Lower lobe of right lung (tissue), 2 donors: ENCODE data around the gene GJA3. TPM values are rescaled to one million over a fixed set of nuclear protein-coding genes. Genes with fewer than 3 reads are reported as not detected.

Source experiments
- ATAC-seq, 2 donors: fragments of 200-7000 bp; cut with Tn5 transposase; one replicate each; pipeline ENCODE4 v1.9.1; 2020 to 2022; ENCODE audit warnings: mild to moderate bottlenecking in 2 of 2, moderate library complexity in 2 of 2
- DNase-seq: peaks from one replicate; pipeline ENCODE4 v3.0.0-alpha.2; 2020
- H3K27ac ChIP-seq: fragments of 200-600 bp; one replicate; pipeline ENCODE4 v1.8.0; 2022
- H3K27me3 ChIP-seq: fragments of 200-600 bp; one replicate; pipeline ENCODE4 v1.8.0; 2022; ENCODE audit warnings: low read depth
- H3K36me3 ChIP-seq: fragments of 200-600 bp; one replicate; pipeline ENCODE4 v1.8.0; 2022; ENCODE audit warnings: mild to moderate bottlenecking
- H3K4me1 ChIP-seq: fragments of 200-600 bp; one replicate; pipeline ENCODE4 v1.8.0; 2022
- H3K4me3 ChIP-seq: fragments of 200-600 bp; one replicate; pipeline ENCODE4 v1.8.0; 2022; ENCODE audit warnings: mild to moderate bottlenecking
- H3K9me3 ChIP-seq: fragments of 200-600 bp; one replicate; pipeline ENCODE4 v1.8.0; 2022
- intact Hi-C: fragments of 100-400 bp; cut with DNase I; formaldehyde crosslinking; loops from one replicate; pipeline ENCODE4 v1.11.0; 2022
- total RNA-seq: library from RNA; stranded (reverse); fragmentation: NEBNext Ultra II Directional; extraction: Animal tissue kit (Norgen Biotek cat#: 25700); gene quantifications from one replicate; pipeline ENCODE4 v1.2.1, GENCODE V29; 2021
- TF ChIP-seq, protein P1 (sequence below): fragments of 200-600 bp; IDR thresholded peaks from one replicate; pipeline ENCODE4 v1.8.0; 2022; ENCODE audit warnings: antibody characterized with exemption, mild to moderate bottlenecking
- donor health status: DM: no; HTN: yes; CAD: no; lungs with severe emphysema.

Gene GJA3
- total RNA-seq, 1 donor from 2014 or later: not detected

DNA sequence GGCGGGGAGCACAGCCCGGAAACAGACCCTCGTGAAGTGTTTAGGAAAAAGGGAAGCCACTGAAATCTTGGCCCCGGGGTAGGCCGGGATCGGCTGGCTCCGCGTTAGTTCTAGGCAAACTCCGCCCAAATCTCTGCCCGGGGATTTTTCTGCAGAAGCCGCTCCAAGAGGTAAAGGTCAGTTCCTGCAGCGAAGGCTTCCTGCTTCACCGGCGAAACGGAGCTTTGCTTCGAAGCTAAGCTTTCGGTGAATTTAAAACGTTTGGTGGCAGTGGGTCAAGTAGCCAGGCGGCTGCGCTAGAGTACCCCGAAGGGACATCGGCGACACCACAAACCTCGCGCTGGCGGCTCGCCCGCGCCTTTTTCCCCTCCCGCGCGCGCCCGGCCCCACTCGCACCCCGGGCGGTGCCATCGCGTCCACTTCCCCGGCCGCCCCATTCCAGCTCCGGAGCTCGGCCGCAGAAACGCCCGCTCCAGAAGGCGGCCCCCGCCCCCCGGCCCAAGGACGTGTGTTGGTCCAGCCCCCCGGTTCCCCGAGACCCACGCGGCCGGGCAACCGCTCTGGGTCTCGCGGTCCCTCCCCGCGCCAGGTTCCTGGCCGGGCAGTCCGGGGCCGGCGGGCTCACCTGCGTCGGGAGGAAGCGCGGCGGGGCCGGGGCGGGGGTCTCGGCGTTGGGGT is 31.4 kb upstream of the GJA3 start:
- peaks cover 29% of the 10 kb centered on the region for H3K4me1 ChIP-seq
- H3K9me3 ChIP-seq: no peaks in the 10 kb centered on the region
- H3K36me3 ChIP-seq: no peaks in the 10 kb centered on the region
- TF ChIP-seq, protein P1, sequence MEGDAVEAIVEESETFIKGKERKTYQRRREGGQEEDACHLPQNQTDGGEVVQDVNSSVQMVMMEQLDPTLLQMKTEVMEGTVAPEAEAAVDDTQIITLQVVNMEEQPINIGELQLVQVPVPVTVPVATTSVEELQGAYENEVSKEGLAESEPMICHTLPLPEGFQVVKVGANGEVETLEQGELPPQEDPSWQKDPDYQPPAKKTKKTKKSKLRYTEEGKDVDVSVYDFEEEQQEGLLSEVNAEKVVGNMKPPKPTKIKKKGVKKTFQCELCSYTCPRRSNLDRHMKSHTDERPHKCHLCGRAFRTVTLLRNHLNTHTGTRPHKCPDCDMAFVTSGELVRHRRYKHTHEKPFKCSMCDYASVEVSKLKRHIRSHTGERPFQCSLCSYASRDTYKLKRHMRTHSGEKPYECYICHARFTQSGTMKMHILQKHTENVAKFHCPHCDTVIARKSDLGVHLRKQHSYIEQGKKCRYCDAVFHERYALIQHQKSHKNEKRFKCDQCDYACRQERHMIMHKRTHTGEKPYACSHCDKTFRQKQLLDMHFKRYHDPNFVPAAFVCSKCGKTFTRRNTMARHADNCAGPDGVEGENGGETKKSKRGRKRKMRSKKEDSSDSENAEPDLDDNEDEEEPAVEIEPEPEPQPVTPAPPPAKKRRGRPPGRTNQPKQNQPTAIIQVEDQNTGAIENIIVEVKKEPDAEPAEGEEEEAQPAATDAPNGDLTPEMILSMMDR: no peak
- DNase-seq (no peak), ATAC-seq (peak; percentile 35 to 67)
- peak overlapping the region; percentile 60 for H3K4me3 ChIP-seq
- intact Hi-C loops: no loop called here
- peaks cover 69% of the 10 kb centered on the region for H3K27me3 ChIP-seq
- H3K27ac ChIP-seq: no peak overlapping the region

DNA sequence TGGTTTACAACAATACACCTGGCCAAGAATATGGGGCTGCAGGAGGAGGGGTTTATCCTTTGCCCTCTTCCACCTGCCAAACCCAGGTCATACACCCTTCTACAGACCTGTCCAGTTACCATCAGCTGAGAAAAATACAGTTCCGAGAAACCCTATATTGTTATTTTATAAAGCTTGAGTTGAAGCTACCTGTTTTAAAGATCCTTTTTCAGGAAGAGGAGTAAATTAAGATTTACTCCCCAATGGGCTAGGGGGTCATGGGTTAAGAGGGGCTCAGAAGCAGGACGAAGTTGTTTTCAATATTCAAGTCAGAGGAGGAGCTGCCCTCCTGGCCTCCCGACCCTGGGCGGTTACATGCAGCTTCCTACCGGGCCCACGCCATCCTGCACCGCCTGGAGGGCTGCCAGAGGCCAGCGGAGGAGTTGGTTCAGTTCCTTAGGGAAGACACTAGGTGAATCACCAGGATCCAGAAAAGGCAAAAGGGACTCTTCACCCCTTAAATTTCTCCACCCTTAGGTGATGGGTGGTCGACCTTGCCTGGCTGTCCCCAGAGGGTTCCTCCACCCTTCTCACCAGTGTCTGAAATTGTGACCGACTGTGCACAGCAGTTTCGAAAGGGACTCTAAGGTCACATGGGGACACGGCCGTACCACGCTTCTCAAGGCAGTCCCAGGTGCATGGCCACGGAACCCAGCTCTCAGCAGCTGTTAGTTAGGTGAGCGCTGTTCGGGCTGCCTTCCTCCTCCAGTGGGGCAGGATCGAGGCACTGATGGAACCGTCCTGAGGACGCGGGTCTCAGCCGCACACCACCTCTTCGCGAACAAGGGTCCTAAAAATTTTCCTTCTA is 30.7 kb upstream of the GJA3 start:
- no peak for DNase-seq
- Histone ChIP-seq H3K9me3 (no peaks in the 10 kb centered on the region), H3K27me3 (peaks cover 63% of the 10 kb centered on the region), H3K4me1 (peaks cover 29% of the 10 kb centered on the region), H3K36me3 (no peaks in the 10 kb centered on the region), H3K4me3 (peak overlapping the region; percentile 60), H3K27ac (no peak overlapping the region)
- intact Hi-C loops: no loop called here
- TF ChIP-seq, protein P1: no peak
- ATAC-seq: peak; percentile 50 to 58

DNA sequence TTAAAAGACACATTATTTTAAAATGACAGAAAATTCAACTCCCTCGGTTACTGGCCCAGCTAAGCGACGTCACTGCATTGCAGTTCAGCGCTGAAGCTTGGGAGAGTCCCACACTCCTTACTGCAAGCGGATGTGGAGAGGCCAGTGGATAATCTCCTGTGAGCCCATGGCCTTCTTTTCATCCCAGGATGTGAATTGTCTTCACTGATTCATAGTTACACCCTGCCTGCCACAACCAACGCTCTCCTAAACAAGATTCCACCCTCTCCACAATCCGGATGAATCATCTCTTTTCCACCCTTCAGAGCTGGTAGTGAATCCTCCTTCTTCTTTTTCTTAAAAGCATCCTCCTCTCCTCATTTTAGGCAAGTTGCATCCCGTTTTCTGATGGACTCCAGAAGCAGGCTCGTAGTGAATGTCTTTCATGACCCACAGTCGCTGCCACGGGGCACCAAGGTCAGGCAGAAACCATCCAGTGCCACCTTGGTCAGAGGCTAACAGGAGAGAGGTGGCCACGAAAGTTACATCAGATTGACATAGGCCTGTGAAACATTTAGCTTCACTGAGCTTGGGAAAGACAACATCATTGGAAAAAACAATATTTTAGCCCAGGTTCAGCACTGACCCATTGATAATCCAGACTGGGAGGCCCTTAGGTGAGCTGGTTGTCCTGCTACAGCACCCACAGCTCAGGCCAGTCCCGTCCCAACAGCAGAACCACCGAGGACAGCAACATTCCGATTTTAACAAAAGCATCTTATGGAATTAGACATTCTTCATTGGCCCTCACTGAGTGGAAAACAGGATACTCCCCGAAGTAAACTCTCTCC is 29.8 kb upstream of the GJA3 start:
- no peak for ATAC-seq
- peaks cover 55% of the 10 kb centered on the region for H3K27me3 ChIP-seq

DNA sequence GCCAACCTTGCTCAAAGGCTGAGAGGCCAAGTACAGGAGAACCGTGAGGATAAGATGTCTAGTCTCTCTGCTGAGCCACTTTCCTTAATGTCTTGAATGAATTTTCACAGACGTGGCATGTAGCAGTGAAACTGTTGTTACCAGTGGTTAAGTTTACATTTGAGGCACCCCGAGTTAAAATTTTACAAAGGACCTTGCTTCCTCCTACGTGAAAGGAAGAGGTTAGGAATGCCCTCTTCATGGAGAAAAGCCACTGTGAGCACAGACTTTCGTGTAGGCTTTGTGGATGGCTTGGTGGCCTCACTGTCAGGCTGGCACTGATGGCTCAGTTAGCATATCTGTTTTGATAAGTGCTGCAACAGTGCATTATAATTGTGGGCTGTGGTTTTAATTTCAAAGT is 29.2 kb upstream of the GJA3 start:
- no peaks in the 10 kb centered on the region for H3K36me3 ChIP-seq
- no peak for DNase-seq
- intact Hi-C loops: no loop called here
- H3K9me3 ChIP-seq: no peaks in the 10 kb centered on the region
- no peak for ATAC-seq
- TF ChIP-seq, protein P1: no peak
- no peak overlapping the region for H3K27ac ChIP-seq
- H3K27me3 ChIP-seq: peaks cover 49% of the 10 kb centered on the region
- no peak overlapping the region for H3K4me3 ChIP-seq
- H3K4me1 ChIP-seq: peaks cover 29% of the 10 kb centered on the region

More for the DNA sequence above, 29.8 kb upstream of the GJA3 start:
- Histone ChIP-seq H3K27ac (no peak overlapping the region), H3K9me3 (no peaks in the 10 kb centered on the region), H3K4me1 (peaks cover 29% of the 10 kb centered on the region), H3K4me3 (no peak overlapping the region), H3K36me3 (no peaks in the 10 kb centered on the region)
- no peak for DNase-seq
- TF ChIP-seq, protein P1: no peak
- intact Hi-C loops: no loop called here
